Neural progenitor cell (in vitro differentiated cells): ENCODE measurements around the gene GID4. TPM values are rescaled to one million over a fixed set of nuclear protein-coding genes. Genes with fewer than 3 reads are reported as not detected.

Source experiments
- DNase-seq: peaks from one replicate; pipeline ENCODE4 v3.0.0-alpha.2; 2016; ENCODE audit warnings: low spot score
- H2AFZ ChIP-seq: fragments of 200-600 bp; sonication (generic); replicated peaks from 2 replicates; pipeline ENCODE4 v1.6.1; 2016; ENCODE audit warnings: antibody characterized with exemption
- H3F3A ChIP-seq: fragments of 200-600 bp; sonication (generic); 2 replicates; pipeline ENCODE4 v1.6.1; 2016; ENCODE audit warnings: antibody characterized with exemption, low read depth
- H3K27ac ChIP-seq: fragments of 200-600 bp; sonication (generic); 2 replicates; pipeline ENCODE4 v1.5.1; 2016; ENCODE audit warnings: mild to moderate bottlenecking
- H3K27me3 ChIP-seq: fragments of 200-600 bp; sonication (generic); 2 replicates; pipeline ENCODE4 v1.6.1; 2016; ENCODE audit warnings: mild to moderate bottlenecking, moderate library complexity
- H3K36me3 ChIP-seq: fragments of 200-600 bp; sonication (generic); 2 replicates; pipeline ENCODE4 v1.5.1; 2016
- H3K4me1 ChIP-seq: fragments of 200-600 bp; sonication (generic); 2 replicates; pipeline ENCODE4 v1.6.1; 2016; ENCODE audit warnings: mixed run types
- H3K4me2 ChIP-seq: fragments of 200-600 bp; sonication (generic); 2 replicates; pipeline ENCODE4 v1.6.1; 2016
- H3K4me3 ChIP-seq: fragments of 200-600 bp; sonication (generic); 2 replicates; pipeline ENCODE4 v1.5.1; 2016
- H3K79me2 ChIP-seq: fragments of 200-600 bp; sonication (generic); 2 replicates; pipeline ENCODE4 v1.6.1; 2016; ENCODE audit warnings: low read depth
- H3K9ac ChIP-seq: fragments of 200-600 bp; sonication (generic); 2 replicates; pipeline ENCODE4 v1.6.1; 2016
- H3K9me3 ChIP-seq: fragments of 200-600 bp; sonication (generic); 2 replicates; pipeline ENCODE4 v1.5.1; 2016; ENCODE audit warnings: low read depth
- H4K20me1 ChIP-seq: fragments of 200-600 bp; sonication (generic); 2 replicates; pipeline ENCODE4 v1.6.1; 2016; ENCODE audit warnings: low read depth
- H3K27ac Mint-ChIP-seq: 3 replicates; pipeline ENCODE4 v1.8.0; 2021; ENCODE audit warnings: mixed read lengths
- H3K27me3 Mint-ChIP-seq: 2 replicates; pipeline ENCODE4 v1.8.0; 2022; ENCODE audit warnings: low read depth, mild to moderate bottlenecking, inconsistent platforms, moderate library complexity, mixed read lengths; ENCODE audit not compliant: insufficient read depth
- H3K36me3 Mint-ChIP-seq: 3 replicates; pipeline ENCODE4 v1.8.0; 2021; ENCODE audit warnings: mixed read lengths
- H3K4me1 Mint-ChIP-seq: 3 replicates; pipeline ENCODE4 v1.8.0; 2021; ENCODE audit warnings: mixed read lengths
- H3K4me3 Mint-ChIP-seq: 3 replicates; pipeline ENCODE4 v1.8.0; 2021; ENCODE audit warnings: mild to moderate bottlenecking, moderate library complexity, mixed read lengths
- H3K9me3 Mint-ChIP-seq: 3 replicates; pipeline ENCODE4 v1.8.0; 2020; ENCODE audit warnings: mixed read lengths
- EZH2 ChIP-seq: fragments of 200-600 bp; sonication (generic); IDR thresholded peaks from 2 replicates; pipeline ENCODE4 v1.6.1; 2017; ENCODE audit warnings: antibody characterized with exemption, mild to moderate bottlenecking, moderate library complexity
- EZH2phosphoT487 ChIP-seq: fragments of 200-600 bp; sonication (generic); IDR thresholded peaks from 2 replicates; pipeline ENCODE4 v1.6.1; 2017; ENCODE audit warnings: antibody characterized with exemption
- total RNA-seq: library from RNA; depleted of rRNA; stranded (reverse); fragments of >200 nt; gene quantifications from 2 replicates; pipeline ENCODE4 v1.2.3, GENCODE V29; 2015; ENCODE audit warnings: low replicate concordance
- TF ChIP-seq, protein P1 (sequence below): fragments of 200-600 bp; sonication (generic); IDR thresholded peaks from 2 replicates; pipeline ENCODE4 v1.5.1; 2017; ENCODE audit warnings: antibody characterized with exemption, mild to moderate bottlenecking

Gene GID4
- total RNA-seq, 1 donor from 2014 or later, result 10.6 TPM

DNA sequence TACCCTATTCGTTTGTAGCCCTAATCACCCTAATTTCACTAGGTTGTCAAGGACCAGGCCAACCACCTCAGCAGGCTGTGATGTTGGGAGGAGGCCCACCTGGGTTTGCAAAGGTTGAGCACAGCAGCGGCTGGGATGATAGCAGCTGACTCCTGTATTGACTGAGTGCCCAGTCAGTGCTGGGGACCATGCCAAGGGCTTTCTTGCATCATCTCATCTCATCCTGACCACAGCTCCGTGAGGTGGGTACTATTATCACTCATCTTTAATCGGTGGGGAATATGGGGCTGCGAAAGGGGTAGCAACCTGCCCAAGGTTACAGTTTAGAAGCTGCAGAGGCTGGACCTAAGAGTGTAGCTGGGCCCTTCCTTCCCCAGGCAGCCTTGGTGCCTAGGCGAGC lies 11.9 kb upstream of the GID4 start:
- no peaks in the 10 kb centered on the region for H3K36me3 ChIP-seq

DNA sequence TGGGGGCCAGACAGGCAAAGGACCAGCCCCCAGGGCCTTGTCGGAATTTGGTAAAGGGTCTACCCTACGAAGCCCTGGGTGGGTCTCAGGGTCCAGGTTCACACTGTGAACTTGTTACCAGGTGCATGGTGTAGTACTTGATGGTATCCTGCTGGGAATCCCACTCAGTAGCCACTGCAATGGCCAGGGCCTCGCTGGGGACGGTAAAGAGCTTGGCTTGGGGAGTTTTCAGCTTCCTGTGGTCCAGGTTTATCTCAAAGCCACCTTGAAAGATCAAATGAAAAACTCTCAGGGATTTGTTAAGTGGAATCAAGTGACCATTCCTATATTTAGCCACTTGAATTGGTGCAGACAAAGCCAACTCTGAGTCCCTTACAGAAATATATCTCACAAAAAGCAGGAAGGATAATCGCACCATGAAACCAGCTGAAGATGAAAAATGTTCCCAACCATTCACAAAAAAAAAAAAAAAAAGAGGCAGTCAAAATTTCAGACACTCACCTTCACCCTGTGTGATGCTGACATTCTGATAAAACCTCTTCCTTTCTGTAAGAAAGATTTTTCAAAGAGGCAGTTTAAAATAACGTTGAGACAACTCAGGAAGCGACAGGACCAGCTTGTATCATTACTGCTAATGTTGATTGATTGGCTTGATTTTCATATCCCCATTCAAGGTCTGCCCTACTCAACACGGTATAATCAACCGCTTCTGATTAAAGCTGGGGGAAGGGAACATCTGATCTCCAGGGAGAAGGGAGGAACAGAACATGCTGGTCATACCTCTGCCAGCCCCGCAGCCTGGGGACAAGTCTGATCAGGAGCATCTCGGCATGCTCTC lies 10.9 kb upstream of the GID4 start:
- Histone ChIP-seq H3K36me3 (no peaks in the 10 kb centered on the region), H3K27ac (no peak overlapping the region), H2AFZ (no peak overlapping the region), H3K27me3 (no peaks in the 10 kb centered on the region), H3K9me3 (no peaks in the 10 kb centered on the region), H3K4me2 (no peak overlapping the region), H4K20me1 (no peaks in the 10 kb centered on the region), H3K9ac (no peak overlapping the region), H3K4me3 (no peak overlapping the region), H3K79me2 (no peaks in the 10 kb centered on the region), H3F3A (no peaks in the 10 kb centered on the region), H3K4me1 (no peaks in the 10 kb centered on the region)
- Mint-ChIP-seq H3K9me3 (no peaks in the 10 kb centered on the region), H3K4me1 (peaks cover 14% of the 10 kb centered on the region), H3K27me3 (no peaks in the 10 kb centered on the region), H3K36me3 (peaks cover 2% of the 10 kb centered on the region), H3K4me3 (no peak overlapping the region), H3K27ac (no peak overlapping the region)
- TF ChIP-seq EZH2phosphoT487 (no peak), EZH2 (no peak)
- TF ChIP-seq, protein P1, sequence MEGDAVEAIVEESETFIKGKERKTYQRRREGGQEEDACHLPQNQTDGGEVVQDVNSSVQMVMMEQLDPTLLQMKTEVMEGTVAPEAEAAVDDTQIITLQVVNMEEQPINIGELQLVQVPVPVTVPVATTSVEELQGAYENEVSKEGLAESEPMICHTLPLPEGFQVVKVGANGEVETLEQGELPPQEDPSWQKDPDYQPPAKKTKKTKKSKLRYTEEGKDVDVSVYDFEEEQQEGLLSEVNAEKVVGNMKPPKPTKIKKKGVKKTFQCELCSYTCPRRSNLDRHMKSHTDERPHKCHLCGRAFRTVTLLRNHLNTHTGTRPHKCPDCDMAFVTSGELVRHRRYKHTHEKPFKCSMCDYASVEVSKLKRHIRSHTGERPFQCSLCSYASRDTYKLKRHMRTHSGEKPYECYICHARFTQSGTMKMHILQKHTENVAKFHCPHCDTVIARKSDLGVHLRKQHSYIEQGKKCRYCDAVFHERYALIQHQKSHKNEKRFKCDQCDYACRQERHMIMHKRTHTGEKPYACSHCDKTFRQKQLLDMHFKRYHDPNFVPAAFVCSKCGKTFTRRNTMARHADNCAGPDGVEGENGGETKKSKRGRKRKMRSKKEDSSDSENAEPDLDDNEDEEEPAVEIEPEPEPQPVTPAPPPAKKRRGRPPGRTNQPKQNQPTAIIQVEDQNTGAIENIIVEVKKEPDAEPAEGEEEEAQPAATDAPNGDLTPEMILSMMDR, result no peak
- DNase-seq, result no peak

More for the DNA sequence above, 11.9 kb upstream of the GID4 start:
- no peak overlapping the region for H3K4me2 ChIP-seq
- H3K4me1 ChIP-seq, result no peaks in the 10 kb centered on the region
- H2AFZ ChIP-seq, result no peak overlapping the region
- no peaks in the 10 kb centered on the region for H3K79me2 ChIP-seq
- Mint-ChIP-seq H3K27ac (peak overlapping the region; percentile 14), H3K4me1 (peaks cover 11% of the 10 kb centered on the region), H3K4me3 (no peak overlapping the region), H3K36me3 (peaks cover 2% of the 10 kb centered on the region), H3K9me3 (no peaks in the 10 kb centered on the region), H3K27me3 (no peaks in the 10 kb centered on the region)
- no peaks in the 10 kb centered on the region for H3K9me3 ChIP-seq
- no peak overlapping the region for H3K9ac ChIP-seq
- TF ChIP-seq, protein P1, result no peak
- no peak for TF ChIP-seq EZH2
- TF ChIP-seq EZH2phosphoT487, result no peak
- no peak overlapping the region for H3K27ac ChIP-seq
- H3K4me3 ChIP-seq, result no peak overlapping the region
- no peaks in the 10 kb centered on the region for H4K20me1 ChIP-seq
- no peaks in the 10 kb centered on the region for H3F3A ChIP-seq
- H3K27me3 ChIP-seq, result no peaks in the 10 kb centered on the region
- no peak for DNase-seq

DNA sequence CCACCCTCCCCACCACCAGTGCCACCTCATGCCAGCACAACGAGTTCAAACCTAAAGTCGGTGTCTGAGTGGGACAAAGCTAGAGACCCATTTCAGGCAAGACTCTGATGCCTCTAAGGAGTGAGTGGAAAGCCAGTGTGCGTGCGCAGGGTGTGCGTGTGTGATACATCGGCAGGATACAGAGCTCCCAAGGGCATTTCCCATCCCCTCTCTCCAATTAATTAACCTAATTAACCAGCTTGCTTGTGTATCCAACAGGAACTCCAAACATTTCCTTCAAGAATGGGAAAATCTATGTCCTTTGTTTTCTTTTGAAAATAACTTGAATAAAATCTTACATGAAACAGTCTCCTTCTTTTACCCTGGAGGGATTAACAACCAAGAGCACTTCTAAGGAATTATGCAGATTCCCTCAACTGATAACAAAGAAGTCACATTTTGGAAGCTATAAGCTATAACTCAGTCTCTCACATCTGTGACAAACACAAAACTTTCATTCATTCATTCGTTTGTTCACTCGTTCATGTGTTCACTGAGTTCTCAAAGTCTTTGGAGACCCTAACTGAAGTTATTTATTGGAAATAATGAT lies 10.2 kb upstream of the GID4 start:
- H3K9me3 Mint-ChIP-seq, result no peaks in the 10 kb centered on the region
- H3K36me3 Mint-ChIP-seq, result peaks cover 2% of the 10 kb centered on the region
- no peaks in the 10 kb centered on the region for H3F3A ChIP-seq
- H3K79me2 ChIP-seq, result no peaks in the 10 kb centered on the region
- no peak for DNase-seq
- H3K4me3 ChIP-seq, result no peak overlapping the region
- no peak overlapping the region for H2AFZ ChIP-seq
- H3K9me3 ChIP-seq, result no peaks in the 10 kb centered on the region
- no peaks in the 10 kb centered on the region for H3K36me3 ChIP-seq
- no peaks in the 10 kb centered on the region for H3K27me3 Mint-ChIP-seq
- no peak overlapping the region for H3K4me2 ChIP-seq
- no peak overlapping the region for H3K9ac ChIP-seq
- H3K4me1 ChIP-seq, result no peaks in the 10 kb centered on the region
- peaks cover 14% of the 10 kb centered on the region for H3K4me1 Mint-ChIP-seq
- no peaks in the 10 kb centered on the region for H3K27me3 ChIP-seq
- TF ChIP-seq EZH2, result no peak
- TF ChIP-seq EZH2phosphoT487, result no peak
- TF ChIP-seq, protein P1, result no peak
- no peak overlapping the region for H3K27ac Mint-ChIP-seq
- no peak overlapping the region for H3K4me3 Mint-ChIP-seq
- H3K27ac ChIP-seq, result no peak overlapping the region
- no peaks in the 10 kb centered on the region for H4K20me1 ChIP-seq
